WTC11 (cell line): ENCODE data around the gene DMKN. TPM values are rescaled to one million over a fixed set of nuclear protein-coding genes. Genes with fewer than 3 reads are reported as not detected.

Source experiments
- ATAC-seq: fragments of 200-7000 bp; cut with Tn5 transposase; 2 replicates; pipeline ENCODE4 v1.10.0; 2021; ENCODE audit warnings: mild to moderate bottlenecking, moderate library complexity
- CTCF ChIA-PET: fragments of 300-600 bp; sonication (Branson Sonifier 250); formaldehyde crosslinking; loops from one replicate; lab custom pipeline; 2021; ENCODE audit warnings: antibody characterized with exemption; lab: Charles Lee
- POLR2A ChIA-PET: fragments of 350-600 bp; sonication (Branson Sonifier 250); formaldehyde crosslinking; loops from one replicate; lab custom pipeline; 2021; ENCODE audit warnings: antibody characterized with exemption; lab: Charles Lee
- DNase-seq: peaks from one replicate; pipeline ENCODE4 v3.0.0; 2021; ENCODE audit warnings: low spot score
- H3K27ac Mint-ChIP-seq: 2 replicates; pipeline ENCODE4 v1.8.0; 2021; ENCODE audit warnings: mixed read lengths
- H3K27me3 Mint-ChIP-seq: 2 replicates; pipeline ENCODE4 v1.8.0; 2021; ENCODE audit warnings: low read depth, mild to moderate bottlenecking, moderate library complexity, mixed read lengths
- H3K36me3 Mint-ChIP-seq: 2 replicates; pipeline ENCODE4 v1.8.0; 2021; ENCODE audit warnings: mixed read lengths
- H3K4me1 Mint-ChIP-seq: 2 replicates; pipeline ENCODE4 v1.8.0; 2022; ENCODE audit warnings: mixed read lengths
- H3K4me3 Mint-ChIP-seq: 2 replicates; pipeline ENCODE4 v1.8.0; 2021; ENCODE audit warnings: mild to moderate bottlenecking, moderate library complexity, mixed read lengths
- H3K9me3 Mint-ChIP-seq: 2 replicates; pipeline ENCODE4 v1.8.0; 2021; ENCODE audit warnings: mixed read lengths
- CREM ChIP-seq: sonication (generic); formaldehyde crosslinking; IDR thresholded peaks from 2 replicates; pipeline ENCODE4 v1.8.1; 2022; ENCODE audit warnings: mild to moderate bottlenecking, missing genetic modification reagents, moderate library complexity
- EMX1 ChIP-seq: fragments of 250-450 bp; sonication (Bioruptor Pico); IDR thresholded peaks from 2 replicates; pipeline ENCODE4 v1.8.0; 2021; ENCODE audit warnings: mild to moderate bottlenecking
- ESRRA ChIP-seq: sonication (generic); formaldehyde crosslinking; IDR thresholded peaks from 2 replicates; pipeline ENCODE4 v1.8.1; 2022; ENCODE audit warnings: mild to moderate bottlenecking, missing genetic modification reagents, borderline replicate concordance
- FOXP4 ChIP-seq: sonication (generic); formaldehyde crosslinking; IDR thresholded peaks from 2 replicates; pipeline ENCODE4 v1.8.0; 2022; ENCODE audit warnings: mild to moderate bottlenecking, missing genetic modification reagents
- HMGA2 ChIP-seq: fragments of 250-450 bp; sonication (Bioruptor Pico); IDR thresholded peaks from 2 replicates; pipeline ENCODE4 v1.4.0; 2021; ENCODE audit warnings: mild to moderate bottlenecking, moderate library complexity
- IRF1 ChIP-seq: sonication (generic); formaldehyde crosslinking; IDR thresholded peaks from 2 replicates; pipeline ENCODE4 v1.8.0; 2023; ENCODE audit warnings: missing genetic modification reagents
- KAT7 ChIP-seq: sonication (generic); formaldehyde crosslinking; IDR thresholded peaks from 2 replicates; pipeline ENCODE4 v1.8.1; 2023; ENCODE audit warnings: missing genetic modification reagents, mild to moderate bottlenecking, borderline replicate concordance
- MAX ChIP-seq: sonication (generic); formaldehyde crosslinking; IDR thresholded peaks from 2 replicates; pipeline ENCODE4 v1.8.0; 2022; ENCODE audit warnings: mild to moderate bottlenecking, missing genetic modification reagents
- MLX ChIP-seq: sonication (generic); formaldehyde crosslinking; IDR thresholded peaks from 2 replicates; pipeline ENCODE4 v1.8.1; 2023; ENCODE audit warnings: mild to moderate bottlenecking, missing genetic modification reagents, moderate library complexity
- MXD4 ChIP-seq: fragments of 250-450 bp; sonication (Bioruptor Pico); IDR thresholded peaks from 2 replicates; pipeline ENCODE4 v1.8.0; 2021; ENCODE audit warnings: mild to moderate bottlenecking, moderate library complexity, borderline replicate concordance
- NFYB ChIP-seq: sonication (generic); formaldehyde crosslinking; conservative IDR thresholded peaks from 2 replicates; pipeline ENCODE4 v1.8.0; 2022; ENCODE audit warnings: low read depth, missing genetic modification reagents
- NR1H2 ChIP-seq: sonication (generic); formaldehyde crosslinking; IDR thresholded peaks from 2 replicates; pipeline ENCODE4 v1.9.0; 2021; ENCODE audit warnings: mild to moderate bottlenecking, moderate library complexity, missing genetic modification reagents
- NR3C1 ChIP-seq: sonication (generic); formaldehyde crosslinking; conservative IDR thresholded peaks from 2 replicates; pipeline ENCODE4 v1.8.1; 2023; ENCODE audit warnings: low read depth, mild to moderate bottlenecking, missing genetic modification reagents
- OVOL2 ChIP-seq: fragments of 250-450 bp; sonication (Bioruptor Pico); IDR thresholded peaks from 2 replicates; pipeline ENCODE4 v1.9.0; 2021; ENCODE audit warnings: mild to moderate bottlenecking, borderline replicate concordance
- SMAD4 ChIP-seq: sonication (generic); formaldehyde crosslinking; IDR thresholded peaks from 2 replicates; pipeline ENCODE4 v1.8.0; 2022; ENCODE audit warnings: mild to moderate bottlenecking, missing genetic modification reagents
- TEAD1 ChIP-seq: sonication (generic); formaldehyde crosslinking; IDR thresholded peaks from 2 replicates; pipeline ENCODE4 v1.8.0; 2022; ENCODE audit warnings: mild to moderate bottlenecking, missing genetic modification reagents
- ZNF219 ChIP-seq: sonication (generic); formaldehyde crosslinking; IDR thresholded peaks from 2 replicates; pipeline ENCODE4 v1.8.0; 2023; ENCODE audit warnings: missing genetic modification reagents, mild to moderate bottlenecking, borderline replicate concordance
- ZNF263 ChIP-seq: sonication (generic); formaldehyde crosslinking; IDR thresholded peaks from 2 replicates; pipeline ENCODE4 v1.8.1; 2022; ENCODE audit warnings: low read depth, mild to moderate bottlenecking, moderate library complexity, missing genetic modification reagents
- ZNF416 ChIP-seq: fragments of 250-450 bp; sonication (Bioruptor Pico); IDR thresholded peaks from 2 replicates; pipeline ENCODE4 v1.9.0; 2021; ENCODE audit warnings: mild to moderate bottlenecking, inconsistent platforms
- ZNF423 ChIP-seq: fragments of 250-450 bp; sonication (Bioruptor Pico); IDR thresholded peaks from 2 replicates; pipeline ENCODE4 v2.1.2; 2022; ENCODE audit warnings: mild to moderate bottlenecking, moderate library complexity
- total RNA-seq: library from RNA; stranded (reverse); gene quantifications from 3 replicates; pipeline ENCODE4 v1.2.3, GENCODE V29; 2021
- TF ChIP-seq, protein P1 (sequence below): fragments of 250-450 bp; sonication (Bioruptor Pico); IDR thresholded peaks from 2 replicates; pipeline ENCODE4 v2.1.2; 2022; ENCODE audit warnings: mild to moderate bottlenecking, moderate library complexity
- TF ChIP-seq, protein P2 (sequence below): sonication (generic); formaldehyde crosslinking; IDR thresholded peaks from 2 replicates; pipeline ENCODE4 v1.8.1; 2022; ENCODE audit warnings: missing genetic modification reagents, borderline replicate concordance
- TF ChIP-seq, protein P3 (sequence below): sonication (generic); formaldehyde crosslinking; IDR thresholded peaks from 2 replicates; pipeline ENCODE4 v1.8.0; 2023; ENCODE audit warnings: mild to moderate bottlenecking, missing genetic modification reagents
- TF ChIP-seq, protein P4 (sequence below): sonication (generic); formaldehyde crosslinking; IDR thresholded peaks from 2 replicates; pipeline ENCODE4 v1.8.1; 2022; ENCODE audit warnings: low read depth, missing genetic modification reagents, borderline replicate concordance

Gene DMKN
- total RNA-seq, 1 experiment from 2014 or later = 285 TPM

DNA sequence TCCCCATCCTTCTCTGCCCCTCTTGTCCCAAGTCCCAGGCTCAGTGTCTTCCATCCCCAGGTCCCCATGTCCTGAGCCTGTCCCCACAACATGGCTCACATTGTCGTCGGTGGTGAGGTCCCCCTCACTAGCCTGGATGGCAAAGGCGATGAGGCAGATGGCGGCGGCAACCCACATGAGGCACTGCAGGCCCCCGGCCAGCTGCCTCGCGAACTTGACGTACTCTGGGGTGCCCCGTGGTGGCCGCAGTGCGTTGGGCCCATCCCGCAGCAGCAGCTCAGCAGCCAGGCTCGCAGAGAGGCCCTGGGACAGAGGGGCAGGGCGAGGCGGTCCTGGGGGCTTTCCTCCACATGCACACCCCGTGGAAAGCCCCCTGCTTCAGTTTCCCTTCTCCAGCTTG lies 48.9 kb upstream of the DMKN start:
- CTCF ChIA-PET = interaction anchor here (1.1 to 1.3 kb wide), 2 partner anchors 56 to 83 kb away, joined by 3 to 5 read pairs; no protein-coding TSS in a partner anchor
- POLR2A ChIA-PET = no interaction called here
- ATAC-seq = no peak
- no peak for TF ChIP-seq ZNF219 (CRISPR knock-in tag)
- TF ChIP-seq IRF1 = no peak
- no peak for TF ChIP-seq HMGA2
- TF ChIP-seq CREM = no peak
- TF ChIP-seq TEAD1 (CRISPR knock-in tag) = no peak
- TF ChIP-seq, protein P1, sequence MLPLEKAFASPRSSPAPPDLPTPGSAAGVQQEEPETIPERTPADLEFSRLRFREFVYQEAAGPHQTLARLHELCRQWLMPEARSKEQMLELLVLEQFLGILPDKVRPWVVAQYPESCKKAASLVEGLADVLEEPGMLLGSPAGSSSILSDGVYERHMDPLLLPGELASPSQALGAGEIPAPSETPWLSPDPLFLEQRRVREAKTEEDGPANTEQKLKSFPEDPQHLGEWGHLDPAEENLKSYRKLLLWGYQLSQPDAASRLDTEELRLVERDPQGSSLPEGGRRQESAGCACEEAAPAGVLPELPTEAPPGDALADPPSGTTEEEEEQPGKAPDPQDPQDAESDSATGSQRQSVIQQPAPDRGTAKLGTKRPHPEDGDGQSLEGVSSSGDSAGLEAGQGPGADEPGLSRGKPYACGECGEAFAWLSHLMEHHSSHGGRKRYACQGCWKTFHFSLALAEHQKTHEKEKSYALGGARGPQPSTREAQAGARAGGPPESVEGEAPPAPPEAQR (CRISPR knock-in tag) = no peak
- TF ChIP-seq ZNF423 = no peak
- no peak for TF ChIP-seq EMX1 (CRISPR knock-in tag)
- TF ChIP-seq, all 79 proteins: peak for 0
- Mint-ChIP-seq H3K27ac (no peak overlapping the region), H3K4me1 (peaks cover 3% of the 10 kb centered on the region), H3K27me3 (peaks cover 40% of the 10 kb centered on the region), H3K9me3 (no peaks in the 10 kb centered on the region), H3K36me3 (no peaks in the 10 kb centered on the region), H3K4me3 (no peak overlapping the region)
- no peak for DNase-seq

- Mint-ChIP-seq H3K36me3 (no peaks in the 10 kb centered on the region), H3K27ac (no peak overlapping the region), H3K4me1 (peaks cover 7% of the 10 kb centered on the region), H3K27me3 (peaks cover 46% of the 10 kb centered on the region), H3K4me3 (no peak overlapping the region), H3K9me3 (no peaks in the 10 kb centered on the region)
- ChIA-PET POLR2A (no interaction called here), CTCF (no interaction called here)
- DNase-seq (no peak), ATAC-seq (no peak)
- TF ChIP-seq, protein P2, sequence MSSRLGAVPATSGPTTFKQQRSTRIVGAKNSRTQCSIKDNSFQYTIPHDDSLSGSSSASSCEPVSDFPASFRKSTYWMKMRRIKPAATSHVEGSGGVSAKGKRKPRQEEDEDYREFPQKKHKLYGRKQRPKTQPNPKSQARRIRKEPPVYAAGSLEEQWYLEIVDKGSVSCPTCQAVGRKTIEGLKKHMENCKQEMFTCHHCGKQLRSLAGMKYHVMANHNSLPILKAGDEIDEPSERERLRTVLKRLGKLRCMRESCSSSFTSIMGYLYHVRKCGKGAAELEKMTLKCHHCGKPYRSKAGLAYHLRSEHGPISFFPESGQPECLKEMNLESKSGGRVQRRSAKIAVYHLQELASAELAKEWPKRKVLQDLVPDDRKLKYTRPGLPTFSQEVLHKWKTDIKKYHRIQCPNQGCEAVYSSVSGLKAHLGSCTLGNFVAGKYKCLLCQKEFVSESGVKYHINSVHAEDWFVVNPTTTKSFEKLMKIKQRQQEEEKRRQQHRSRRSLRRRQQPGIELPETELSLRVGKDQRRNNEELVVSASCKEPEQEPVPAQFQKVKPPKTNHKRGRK (CRISPR knock-in tag) = no peak
- TF ChIP-seq MLX (CRISPR knock-in tag) (no peak), ZNF416 (CRISPR knock-in tag) (no peak), OVOL2 (CRISPR knock-in tag) (no peak), ZNF263 (CRISPR knock-in tag) (no peak), NR3C1 (CRISPR knock-in tag) (no peak), MAX (no peak), KAT7 (CRISPR knock-in tag) (no peak), SMAD4 (no peak), NFYB (no peak), TEAD1 (CRISPR knock-in tag) (no peak), HMGA2 (no peak), NR1H2 (CRISPR knock-in tag) (no peak), ESRRA (CRISPR knock-in tag) (no peak), ZNF423 (no peak), MXD4 (CRISPR knock-in tag) (no peak), FOXP4 (CRISPR knock-in tag) (no peak)
- TF ChIP-seq, protein P3, sequence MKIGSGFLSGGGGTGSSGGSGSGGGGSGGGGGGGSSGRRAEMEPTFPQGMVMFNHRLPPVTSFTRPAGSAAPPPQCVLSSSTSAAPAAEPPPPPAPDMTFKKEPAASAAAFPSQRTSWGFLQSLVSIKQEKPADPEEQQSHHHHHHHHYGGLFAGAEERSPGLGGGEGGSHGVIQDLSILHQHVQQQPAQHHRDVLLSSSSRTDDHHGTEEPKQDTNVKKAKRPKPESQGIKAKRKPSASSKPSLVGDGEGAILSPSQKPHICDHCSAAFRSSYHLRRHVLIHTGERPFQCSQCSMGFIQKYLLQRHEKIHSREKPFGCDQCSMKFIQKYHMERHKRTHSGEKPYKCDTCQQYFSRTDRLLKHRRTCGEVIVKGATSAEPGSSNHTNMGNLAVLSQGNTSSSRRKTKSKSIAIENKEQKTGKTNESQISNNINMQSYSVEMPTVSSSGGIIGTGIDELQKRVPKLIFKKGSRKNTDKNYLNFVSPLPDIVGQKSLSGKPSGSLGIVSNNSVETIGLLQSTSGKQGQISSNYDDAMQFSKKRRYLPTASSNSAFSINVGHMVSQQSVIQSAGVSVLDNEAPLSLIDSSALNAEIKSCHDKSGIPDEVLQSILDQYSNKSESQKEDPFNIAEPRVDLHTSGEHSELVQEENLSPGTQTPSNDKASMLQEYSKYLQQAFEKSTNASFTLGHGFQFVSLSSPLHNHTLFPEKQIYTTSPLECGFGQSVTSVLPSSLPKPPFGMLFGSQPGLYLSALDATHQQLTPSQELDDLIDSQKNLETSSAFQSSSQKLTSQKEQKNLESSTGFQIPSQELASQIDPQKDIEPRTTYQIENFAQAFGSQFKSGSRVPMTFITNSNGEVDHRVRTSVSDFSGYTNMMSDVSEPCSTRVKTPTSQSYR (CRISPR knock-in tag) = no peak
- TF ChIP-seq, protein P4, sequence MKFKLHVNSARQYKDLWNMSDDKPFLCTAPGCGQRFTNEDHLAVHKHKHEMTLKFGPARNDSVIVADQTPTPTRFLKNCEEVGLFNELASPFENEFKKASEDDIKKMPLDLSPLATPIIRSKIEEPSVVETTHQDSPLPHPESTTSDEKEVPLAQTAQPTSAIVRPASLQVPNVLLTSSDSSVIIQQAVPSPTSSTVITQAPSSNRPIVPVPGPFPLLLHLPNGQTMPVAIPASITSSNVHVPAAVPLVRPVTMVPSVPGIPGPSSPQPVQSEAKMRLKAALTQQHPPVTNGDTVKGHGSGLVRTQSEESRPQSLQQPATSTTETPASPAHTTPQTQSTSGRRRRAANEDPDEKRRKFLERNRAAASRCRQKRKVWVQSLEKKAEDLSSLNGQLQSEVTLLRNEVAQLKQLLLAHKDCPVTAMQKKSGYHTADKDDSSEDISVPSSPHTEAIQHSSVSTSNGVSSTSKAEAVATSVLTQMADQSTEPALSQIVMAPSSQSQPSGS (CRISPR knock-in tag) = no peak
These were observed 48.0 kb upstream of the DMKN start for GRCh38 chr19:35561436-35561835.
